SJCRH30 (cell line): ENCODE results near the gene NDST4. TPM values are rescaled to one million over a fixed set of nuclear protein-coding genes. Genes with fewer than 3 reads are reported as not detected.

ENCODE experiments used
- DNase-seq, 2 experiments: peaks; one replicate each; pipeline ENCODE4 v3.0.0-alpha.2; 2015 to 2020
- H3K27ac ChIP-seq: fragments of 250-450 bp; sonication (Bioruptor Pico); 2 replicates; pipeline ENCODE4 v1.5.1; 2020; ENCODE audit warnings: mild to moderate bottlenecking, moderate library complexity
- H3K27me3 ChIP-seq: fragments of 250-450 bp; sonication (Bioruptor Pico); 2 replicates; pipeline ENCODE4 v1.5.1; 2020; ENCODE audit warnings: mild to moderate bottlenecking, moderate library complexity
- H3K36me3 ChIP-seq: fragments of 250-450 bp; sonication (Bioruptor Pico); 2 replicates; pipeline ENCODE4 v1.5.1; 2020; ENCODE audit warnings: mild to moderate bottlenecking, moderate library complexity
- H3K4me1 ChIP-seq: fragments of 250-450 bp; sonication (Bioruptor Pico); 2 replicates; pipeline ENCODE4 v1.5.1; 2020; ENCODE audit warnings: mild to moderate bottlenecking, moderate library complexity
- H3K4me3 ChIP-seq: fragments of 250-450 bp; sonication (Bioruptor Pico); 2 replicates; pipeline ENCODE4 v1.5.1; 2020; ENCODE audit warnings: mild to moderate bottlenecking, moderate library complexity
- H3K9me3 ChIP-seq: fragments of 250-450 bp; sonication (Bioruptor Pico); replicated peaks from 2 replicates; pipeline ENCODE4 v1.5.1; 2020; ENCODE audit warnings: mild to moderate bottlenecking, moderate library complexity
- total RNA-seq: library from RNA; depleted of rRNA; stranded (reverse); fragments of >200 nt; shearing (Covaris generic); gene quantifications from 2 replicates; pipeline ENCODE4 v1.2.3, GENCODE V29; 2014; rRNA removed

NDST4 gene
- 15.8 and 19.1 TPM in 2 replicates for total RNA-seq

- Histone ChIP-seq H3K27ac (peak within 1 kb of the TSS; percentile 68), H3K4me1 (peaks cover 13% of the 10 kb centered on the region), H3K27me3 (no peaks in the 10 kb centered on the region), H3K9me3 (no peaks in the 10 kb centered on the region), H3K4me3 (peak within 1 kb of the TSS; percentile 64), H3K36me3 (no peaks in the 10 kb centered on the region)
- peak; percentile 80 to 93 for DNase-seq
Measured at GRCh38 chr4:115113506-115114106, at the start of gene NDST4. Gene NDST4 (minus strand): TSS chr4:115113620. CDS start chr4:115077036, 36,584 bp downstream.

DNA sequence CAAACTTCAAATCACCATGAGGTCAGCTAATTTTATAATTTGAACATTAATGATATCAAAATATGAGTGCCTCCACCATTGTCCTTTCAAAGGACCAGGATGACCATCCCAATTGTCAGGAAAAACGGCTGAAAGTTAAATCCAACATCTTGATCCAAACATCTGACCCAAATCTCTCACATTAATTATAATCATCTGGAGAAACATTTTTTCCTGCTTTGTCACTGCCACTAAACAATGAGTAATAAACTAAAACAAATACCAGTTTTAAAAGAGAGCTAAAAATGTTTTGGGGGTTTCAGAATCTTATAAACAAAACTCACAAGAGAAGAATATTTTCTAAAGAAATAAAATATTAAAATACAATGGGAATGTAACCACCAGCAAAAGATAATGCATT, 45.7 kb upstream of the NDST4 start:
- Histone ChIP-seq H3K36me3 (no peaks in the 10 kb centered on the region), H3K4me1 (peaks cover 4% of the 10 kb centered on the region; the same call in 1 of the 2 replicates), H3K4me3 (no peak overlapping the region), H3K9me3 (no peaks in the 10 kb centered on the region), H3K27ac (no peak overlapping the region), H3K27me3 (no peaks in the 10 kb centered on the region)
- no peak for DNase-seq

GRCh38 chr4:115158296-115158695, 44.9 kb upstream of the NDST4 start:
- no peak for DNase-seq

DNA sequence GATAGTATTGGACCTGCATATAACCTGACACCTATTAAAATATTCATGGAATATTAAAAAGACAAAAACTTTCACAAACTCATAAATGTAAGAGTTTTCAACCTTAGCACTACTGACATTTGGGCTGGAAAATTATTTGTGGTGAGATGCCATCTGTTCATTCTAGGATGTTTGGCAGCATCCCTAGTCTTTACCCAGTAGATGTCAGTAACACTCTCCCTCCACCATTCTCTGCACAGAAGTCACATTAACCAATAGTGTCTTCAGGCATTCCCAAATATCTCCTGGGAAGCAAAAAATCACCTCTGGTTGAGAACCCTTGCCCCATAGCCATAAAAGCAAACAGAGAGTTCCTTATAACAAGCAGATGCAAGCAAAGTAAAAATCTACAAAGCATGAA, 41.4 kb upstream of the NDST4 start:
- peak; percentile 34 to 76 for DNase-seq
- Histone ChIP-seq H3K36me3 (no peaks in the 10 kb centered on the region), H3K9me3 (no peaks in the 10 kb centered on the region), H3K4me1 (peaks cover 6% of the 10 kb centered on the region; the same call in 1 of the 2 replicates), H3K27me3 (no peaks in the 10 kb centered on the region), H3K27ac (no peak overlapping the region), H3K4me3 (no peak overlapping the region)

More at GRCh38 chr4:115158296-115158695, 44.9 kb upstream of the NDST4 start:
- Histone ChIP-seq H3K4me1 (peaks cover 6% of the 10 kb centered on the region; the same call in 1 of the 2 replicates), H3K27ac (no peak overlapping the region), H3K9me3 (no peaks in the 10 kb centered on the region), H3K36me3 (no peaks in the 10 kb centered on the region), H3K27me3 (no peaks in the 10 kb centered on the region), H3K4me3 (no peak overlapping the region)

GRCh38 chr4:115152965-115153364, 39.5 kb upstream of the NDST4 start:
- H3K4me1 ChIP-seq = peaks cover 6% of the 10 kb centered on the region; the same call in 1 of the 2 replicates
- H3K27me3 ChIP-seq = no peaks in the 10 kb centered on the region
- H3K4me3 ChIP-seq = no peak overlapping the region
- H3K36me3 ChIP-seq = no peaks in the 10 kb centered on the region
- no peaks in the 10 kb centered on the region for H3K9me3 ChIP-seq
- H3K27ac ChIP-seq = no peak overlapping the region
- DNase-seq = no peak

DNA sequence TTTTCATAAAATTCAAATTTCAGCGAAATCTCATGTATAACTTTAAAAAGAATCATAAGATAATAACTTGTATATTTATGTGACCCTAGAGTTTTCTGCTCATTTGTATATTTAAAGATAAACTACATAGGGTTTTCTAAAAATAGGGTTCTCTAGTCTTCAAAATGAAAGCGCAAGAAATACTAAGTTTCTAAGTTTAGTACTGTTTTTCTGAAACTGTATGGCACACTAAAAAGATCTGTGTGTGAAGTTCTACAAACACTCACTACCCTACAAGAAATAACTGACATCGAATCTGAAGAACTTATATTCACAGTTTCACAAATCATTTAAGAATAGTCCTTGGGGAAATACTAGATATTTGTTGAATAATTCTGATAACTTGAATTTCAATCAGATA, 38.7 kb upstream of the NDST4 start:
- H3K9me3 ChIP-seq = no peaks in the 10 kb centered on the region
- no peak for DNase-seq
- H3K27ac ChIP-seq = no peak overlapping the region
- H3K4me3 ChIP-seq = no peak overlapping the region
- H3K4me1 ChIP-seq = peaks cover 6% of the 10 kb centered on the region; the same call in 1 of the 2 replicates
- H3K36me3 ChIP-seq = no peaks in the 10 kb centered on the region
- H3K27me3 ChIP-seq = no peaks in the 10 kb centered on the region

DNA sequence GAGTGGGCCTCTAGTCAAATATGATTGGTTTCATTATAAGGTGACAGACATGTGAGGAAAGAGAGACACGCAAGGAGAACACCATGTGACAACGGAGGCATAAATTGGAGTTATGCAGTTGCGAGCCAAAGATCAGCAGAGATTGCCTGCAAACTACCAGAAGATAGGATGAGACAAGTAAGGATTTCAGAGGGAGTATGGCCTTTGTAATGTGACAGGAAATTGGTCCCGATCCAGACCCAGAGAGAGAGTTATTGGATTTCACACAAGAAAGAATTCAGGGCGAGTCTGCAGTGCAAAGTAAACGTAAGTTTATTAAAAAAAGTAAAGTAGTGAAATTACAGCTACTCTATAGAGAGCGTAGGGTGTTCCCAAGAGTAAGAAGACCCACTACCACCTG, 35.7 kb upstream of the NDST4 start:
- no peak overlapping the region for H3K4me3 ChIP-seq
- H3K9me3 ChIP-seq = no peaks in the 10 kb centered on the region
- no peak overlapping the region for H3K27ac ChIP-seq
- H3K36me3 ChIP-seq = no peaks in the 10 kb centered on the region
- no peak for DNase-seq
- H3K4me1 ChIP-seq = peaks cover 2% of the 10 kb centered on the region; the same call in 1 of the 2 replicates
- no peaks in the 10 kb centered on the region for H3K27me3 ChIP-seq

GRCh38 chr4:115145393-115146160, 32.2 kb upstream of the NDST4 start:
- Histone ChIP-seq H3K36me3 (no peaks in the 10 kb centered on the region), H3K27ac (no peak overlapping the region), H3K4me1 (no peaks in the 10 kb centered on the region), H3K9me3 (no peaks in the 10 kb centered on the region), H3K27me3 (no peaks in the 10 kb centered on the region), H3K4me3 (no peak overlapping the region)
- peak in 1 of 2 experiments; percentile 25 for DNase-seq

GRCh38 chr4:115128037-115128436, 14.6 kb upstream of the NDST4 start:
- Histone ChIP-seq H3K36me3 (no peaks in the 10 kb centered on the region), H3K9me3 (no peaks in the 10 kb centered on the region), H3K4me1 (no peaks in the 10 kb centered on the region), H3K27me3 (no peaks in the 10 kb centered on the region), H3K4me3 (no peak overlapping the region), H3K27ac (no peak overlapping the region)
- DNase-seq = no peak

DNA sequence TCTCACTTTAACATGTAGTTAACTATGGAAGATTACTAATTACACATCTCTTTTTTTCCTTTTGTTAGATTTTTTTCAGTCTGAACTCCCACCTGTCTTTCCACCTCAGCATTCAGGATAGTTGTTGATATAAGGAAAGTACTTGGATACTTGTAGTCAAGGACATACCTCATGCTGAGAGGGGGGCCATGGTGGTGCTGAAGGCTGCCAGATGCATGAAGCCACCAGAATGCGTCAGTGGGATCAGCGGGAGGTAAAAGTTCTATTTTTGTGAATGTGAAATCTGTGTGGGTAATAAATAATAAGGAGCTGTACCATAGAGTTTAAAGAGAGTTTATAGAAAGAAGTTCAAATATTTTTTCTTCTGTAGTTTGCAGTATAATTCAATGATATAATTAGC, 13.1 kb upstream of the NDST4 start:
- no peaks in the 10 kb centered on the region for H3K27me3 ChIP-seq
- no peaks in the 10 kb centered on the region for H3K36me3 ChIP-seq
- H3K9me3 ChIP-seq = no peaks in the 10 kb centered on the region
- no peak overlapping the region for H3K27ac ChIP-seq
- DNase-seq = peak; percentile 23 to 34
- no peak overlapping the region for H3K4me3 ChIP-seq
- H3K4me1 ChIP-seq = peaks cover 2% of the 10 kb centered on the region; the same call in 1 of the 2 replicates

GRCh38 chr4:115121351-115122043, 8.1 kb upstream of the NDST4 start:
- Histone ChIP-seq H3K36me3 (no peaks in the 10 kb centered on the region), H3K4me1 (peaks cover 2% of the 10 kb centered on the region), H3K27ac (no peak overlapping the region), H3K9me3 (no peaks in the 10 kb centered on the region), H3K4me3 (no peak overlapping the region), H3K27me3 (no peaks in the 10 kb centered on the region)
- peak in 1 of 2 experiments; percentile 54 for DNase-seq

- Histone ChIP-seq H3K9me3 (no peaks in the 10 kb centered on the region), H3K4me3 (no peak overlapping the region), H3K27me3 (no peaks in the 10 kb centered on the region), H3K36me3 (no peaks in the 10 kb centered on the region), H3K4me1 (peaks cover 2% of the 10 kb centered on the region), H3K27ac (no peak overlapping the region)
- peak in 1 of 2 experiments; percentile 57 for DNase-seq
Measured at GRCh38 chr4:115119804-115120352, 6.5 kb upstream of the NDST4 start.

- no peaks in the 10 kb centered on the region for H3K27me3 ChIP-seq
- no peak overlapping the region for H3K4me3 ChIP-seq
- H3K27ac ChIP-seq = no peak overlapping the region
- no peak for DNase-seq
- no peaks in the 10 kb centered on the region for H3K36me3 ChIP-seq
- H3K4me1 ChIP-seq = peaks cover 2% of the 10 kb centered on the region
- H3K9me3 ChIP-seq = no peaks in the 10 kb centered on the region
Measured at GRCh38 chr4:115117651-115118050, 4.2 kb upstream of the NDST4 start.

DNA sequence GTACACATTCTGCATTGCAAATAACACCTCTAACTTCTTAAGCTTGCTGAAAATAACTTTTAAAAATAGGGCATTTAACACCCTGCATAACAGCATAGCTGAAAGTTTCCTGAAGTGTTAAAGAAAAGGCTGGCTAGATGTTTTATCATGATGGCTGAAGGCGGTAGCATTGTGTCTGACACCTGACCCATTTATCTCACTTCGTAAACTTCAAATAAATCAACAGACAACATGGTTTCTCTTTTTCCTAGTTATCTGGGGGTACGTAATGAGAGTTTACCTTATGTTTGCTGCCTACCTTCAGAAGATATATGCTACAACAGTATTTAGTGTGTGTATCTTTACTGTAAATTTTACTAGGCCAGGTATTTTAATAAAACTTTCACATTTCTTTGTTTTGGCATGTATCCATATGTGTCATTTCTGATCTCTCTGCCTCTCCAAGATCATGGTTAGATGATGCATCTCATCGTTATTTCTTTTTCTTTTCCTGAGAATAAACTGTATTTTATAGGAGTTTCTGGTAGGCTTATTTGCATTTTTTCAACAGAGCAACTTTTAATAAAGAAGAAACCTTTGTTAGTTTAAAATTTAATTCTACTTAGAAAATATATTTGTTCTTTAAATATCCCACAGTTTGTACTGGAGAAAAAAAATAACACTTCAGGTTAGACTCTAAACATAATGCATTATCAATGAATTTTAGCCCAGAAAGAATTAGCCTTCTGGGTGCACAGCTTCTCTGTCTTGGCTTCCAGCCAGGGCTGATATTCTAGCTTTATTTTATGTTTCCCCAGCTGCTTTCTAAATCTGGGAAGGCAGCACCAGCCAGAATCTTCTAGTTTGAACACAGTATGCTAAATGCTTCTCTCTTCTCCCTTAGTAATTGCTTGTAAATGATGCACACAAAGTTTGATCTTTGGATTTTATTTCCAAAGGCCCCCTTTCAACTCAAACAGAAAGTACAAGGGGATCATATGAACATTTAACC, 2.9 kb downstream of the NDST4 start:
- H3K27ac ChIP-seq = 0 out of 2 replicates have a peak overlapping the region, but pooled peaks have one; percentile 13
- DNase-seq = peak; percentile 82 to 95
- no peaks in the 10 kb centered on the region for H3K9me3 ChIP-seq
- H3K27me3 ChIP-seq = no peaks in the 10 kb centered on the region
- H3K4me1 ChIP-seq = peaks cover 13% of the 10 kb centered on the region
- H3K4me3 ChIP-seq = peak overlapping the region; percentile 64
- H3K36me3 ChIP-seq = no peaks in the 10 kb centered on the region
